A549 (cell line): Measurements from ENCODE around the gene MOV10L1. TPM values are rescaled to one million over a fixed set of nuclear protein-coding genes. Genes with fewer than 3 reads are reported as not detected.

Experiments used
- ATAC-seq, 2 experiments: fragments of 200-7000 bp in 1 of 2; fragments of >200 bp in 1 of 2; cut with Nextera tagmentation in 1 of 2; cut with Tn5 transposase in 1 of 2; 3 replicates each; pipeline versions ENCODE4 v1.8.0 to v1.9.1; 2018 to 2020; ENCODE audit warnings: mild to moderate bottlenecking in 1 of 2, moderate library complexity in 1 of 2
- CTCF ChIA-PET: fragments of 300-600 bp; sonication (Branson Sonifier 250); formaldehyde crosslinking; extraction: SDS; loops from one replicate; lab custom pipeline; 2021; ENCODE audit warnings: antibody characterized with exemption, inconsistent platforms; lab: Yijun Ruan, JAX
- POLR2A ChIA-PET: fragments of 350-600 bp; formaldehyde crosslinking; extraction: SDS; loops from one replicate; lab custom pipeline; 2021; ENCODE audit warnings: antibody characterized with exemption, inconsistent platforms; lab: Yijun Ruan, JAX
- DNase-seq, 2 experiments: peaks; one replicate each; pipeline versions ENCODE4 v3.0.0 to v3.0.0-alpha.2; 2011 to 2016; ENCODE audit warnings: low read depth in 1 of 2, low spot score in 1 of 2
- FAIRE-seq: peaks from 2 replicates; lab custom pipeline; 2011; peaks lifted over from hg19 to GRCh38; lab: Jason Lieb, UNC
- H3K27ac ChIP-seq, 2 experiments: fragments of >200 bp; sonication (Bioruptor Twin); formaldehyde crosslinking; 3 replicates each; pipeline ENCODE4 v1.5.1; 2016 to 2017
- H3K4me1 ChIP-seq: fragments of >200 bp; sonication (Bioruptor Twin); formaldehyde crosslinking; 3 replicates; pipeline ENCODE4 v1.6.1; 2016
- H3K4me2 ChIP-seq: fragments of >200 bp; sonication (Bioruptor Twin); formaldehyde crosslinking; 3 replicates; pipeline ENCODE4 v1.6.1; 2016
- H3K4me3 ChIP-seq: fragments of >200 bp; sonication (Bioruptor Twin); formaldehyde crosslinking; 3 replicates; pipeline ENCODE4 v1.5.1; 2016
- H3K9me3 ChIP-seq: fragments of >200 bp; sonication (Bioruptor Twin); formaldehyde crosslinking; 3 replicates; pipeline ENCODE4 v1.6.1; 2016
- ATOH8 ChIP-seq: fragments of 250-450 bp; sonication (Bioruptor Pico); IDR thresholded peaks from 2 replicates; pipeline ENCODE4 v1.5.0; 2020; ENCODE audit warnings: low read depth, mild to moderate bottlenecking, moderate library complexity
- BHLHE40 ChIP-seq: IDR thresholded peaks from 2 replicates; pipeline ENCODE4 v1.6.1; 2012; ENCODE audit warnings: low read depth, low read length, inconsistent platforms
- CBX8 ChIP-seq: fragments of 200-600 bp; sonication (generic); IDR thresholded peaks from 2 replicates; pipeline ENCODE4 v1.6.1; 2016
- CEBPB ChIP-seq, 2 experiments: fragments of >200 bp in 1 of 2; sonication (Bioruptor Twin) in 1 of 2; formaldehyde crosslinking in 1 of 2; IDR thresholded peaks; 2 replicates each; pipeline ENCODE4 v1.6.1; 2012 to 2016
- CHD2 ChIP-seq: fragments of 150-350 bp; IDR thresholded peaks from 2 replicates; pipeline ENCODE4 v1.6.1; 2014; ENCODE audit warnings: low read length; ENCODE audit not compliant: partially characterized antibody
- CTCF ChIP-seq: fragments of >200 bp; sonication (Bioruptor Twin); formaldehyde crosslinking; IDR thresholded peaks from 3 replicates; pipeline ENCODE4 v1.5.1; 2016
- E2F6 ChIP-seq: IDR thresholded peaks from 2 replicates; pipeline ENCODE4 v1.6.1; 2012; ENCODE audit warnings: low read depth, borderline replicate concordance
- EHF ChIP-seq: fragments of 250-450 bp; sonication (Bioruptor Pico); IDR thresholded peaks from 2 replicates; pipeline ENCODE4 v1.5.0; 2020; ENCODE audit warnings: mild to moderate bottlenecking
- EHMT2 ChIP-seq: fragments of 200-600 bp; sonication (generic); IDR thresholded peaks from 2 replicates; pipeline ENCODE4 v1.6.1; 2016; ENCODE audit warnings: antibody characterized with exemption, low read depth, mild to moderate bottlenecking, moderate library complexity
- ESRRA ChIP-seq: fragments of 150-350 bp; IDR thresholded peaks from 2 replicates; pipeline ENCODE4 v1.6.1; 2014; ENCODE audit warnings: mild to moderate bottlenecking, low read length, borderline replicate concordance
- JUN ChIP-seq, 2 experiments: fragments of >200 bp; sonication (Bioruptor Twin); formaldehyde crosslinking; IDR thresholded peaks; 2 replicates in 1 of 2; 3 replicates in 1 of 2; pipeline ENCODE4 v1.6.1; 2016 to 2017
- KDM1A ChIP-seq: fragments of 200-600 bp; sonication (generic); IDR thresholded peaks from 2 replicates; pipeline ENCODE4 v1.6.1; 2016; ENCODE audit warnings: low read depth, mild to moderate bottlenecking
- KDM5A ChIP-seq: fragments of 200-600 bp; sonication (generic); IDR thresholded peaks from 2 replicates; pipeline ENCODE4 v1.6.1; 2016; ENCODE audit warnings: antibody characterized with exemption, mild to moderate bottlenecking
- NFE2L2 ChIP-seq: fragments of 150-350 bp; conservative IDR thresholded peaks from 2 replicates; pipeline ENCODE4 v1.6.1; 2014; ENCODE audit warnings: low read length
- NR3C1 ChIP-seq: fragments of >200 bp; sonication (Bioruptor Twin); formaldehyde crosslinking; IDR thresholded peaks from 3 replicates; pipeline ENCODE4 v1.6.1; 2017
- PHF8 ChIP-seq: fragments of 200-600 bp; sonication (generic); IDR thresholded peaks from 2 replicates; pipeline ENCODE4 v1.6.1; 2016; ENCODE audit warnings: low read depth, mild to moderate bottlenecking, antibody characterized with exemption, moderate library complexity, borderline replicate concordance
- RAD21 ChIP-seq, 2 experiments: fragments of >200 bp in 1 of 2; sonication (Bioruptor Twin) in 1 of 2; formaldehyde crosslinking in 1 of 2; IDR thresholded peaks in 1 of 2; conservative IDR thresholded peaks in 1 of 2; 2 replicates in 1 of 2; 3 replicates in 1 of 2; pipeline ENCODE4 v1.6.1; 2012 to 2018; ENCODE audit warnings: inconsistent platforms in 1 of 2
- RARB ChIP-seq: fragments of 250-450 bp; sonication (Bioruptor Pico); IDR thresholded peaks from 2 replicates; pipeline ENCODE4 v1.8.0; 2021; ENCODE audit warnings: mild to moderate bottlenecking, moderate library complexity
- RNF2 ChIP-seq: fragments of 200-600 bp; sonication (generic); IDR thresholded peaks from 2 replicates; pipeline ENCODE4 v1.6.1; 2016; ENCODE audit warnings: low read depth, mild to moderate bottlenecking, antibody characterized with exemption, moderate library complexity, borderline replicate concordance
- SMC3 ChIP-seq: fragments of >200 bp; sonication (Bioruptor Twin); formaldehyde crosslinking; IDR thresholded peaks from 3 replicates; pipeline ENCODE4 v1.6.1; 2018; ENCODE audit warnings: inconsistent platforms
- WGBS: methylation state at CpG from one replicate; pipeline ENCODE4 v1.1.6; 2017; ENCODE audit errors: missing lambda C conversion rate; 5-methylcytosine and 5-hydroxymethylcytosine counted together
- polyA plus RNA-seq, 4 experiments: library from polyadenylated mRNA; depleted of rRNA in 3 of 4; stranded (reverse); fragments of >200 nt; fragmentation: RNase III in 1 of 4; extraction: RNeasy Plus Mini Kit Qiagen cat#74134 plus additional on column Dnase treatment in 1 of 4; gene quantifications; 2 replicates in 3 of 4; 3 replicates in 1 of 4; pipeline ENCODE4 v1.2.3, GENCODE V29; 2011 to 2017
- TF ChIP-seq, protein P1 (sequence below): fragments of 450-650 bp; IDR thresholded peaks from 2 replicates; pipeline ENCODE4 v1.6.1; 2014; ENCODE audit warnings: antibody characterized with exemption

The MOV10L1 gene
- polyA plus RNA-seq, 2 of the 4 experiments (the other 2 are of a cell fraction) = 0.04 TPM

GRCh38 chr22:50208939-50209892 is 119.4 kb downstream of the MOV10L1 start:
- ATAC-seq (peak; percentile 6 to 42; a peak in 5 of 6 replicates), DNase-seq (no peak), FAIRE-seq (no peak)
- Histone ChIP-seq H3K4me2 (no peak overlapping the region), H3K4me1 (no peaks in the 10 kb centered on the region), H3K4me3 (no peak overlapping the region), H3K27ac (no peak overlapping the region), H3K9me3 (no peaks in the 10 kb centered on the region)
- CTCF ChIA-PET = interaction anchor here (0.8 to 4.6 kb wide), 5 partner anchors 18 to 66 kb away, joined by 3 to 32 read pairs (median 4); no protein-coding TSS in a partner anchor
- WGBS = 64% methylated on average over 10 of the region's 31 CpGs
- TF ChIP-seq NFE2L2 = no peak
- no peak for TF ChIP-seq RNF2
- TF ChIP-seq BHLHE40 = no peak
- no peak for TF ChIP-seq CHD2
- no peak for TF ChIP-seq EHMT2
- no peak for TF ChIP-seq KDM1A
- POLR2A ChIA-PET = interaction anchor here (0.7 kb wide), 1 partner anchor 60 kb away, joined by 5 read pairs; no protein-coding TSS in a partner anchor

DNA sequence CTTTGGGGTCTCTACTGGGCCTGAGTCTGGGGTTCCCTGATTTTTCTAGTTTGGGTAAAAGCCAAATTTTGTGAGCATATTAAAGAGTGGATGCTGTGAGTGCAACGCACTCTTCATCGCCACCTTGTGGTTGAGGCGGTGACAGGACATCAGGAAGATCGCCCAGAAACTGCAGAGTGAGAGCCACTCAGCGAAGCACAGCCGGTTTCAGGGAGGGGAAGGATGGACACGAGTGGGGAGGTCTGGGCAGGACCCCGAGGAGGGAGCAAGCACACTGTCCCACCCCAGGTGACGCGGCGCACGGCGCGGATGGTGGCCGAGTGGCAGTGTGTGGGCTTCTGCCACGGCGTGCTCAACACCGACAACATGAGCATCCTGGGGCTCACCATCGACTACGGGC is 120.1 kb downstream of the MOV10L1 start:
- 58% methylated on average over 20 of the region's 20 CpGs for WGBS
- DNase-seq = peak; percentile 52 to 58
- H3K27ac ChIP-seq = no peak overlapping the region
- no peak for TF ChIP-seq JUN (IDR thresholded peaks at IDR 0.05)
- no peak for TF ChIP-seq PHF8
- no peak for TF ChIP-seq ATOH8 (CRISPR knock-in tag)
- no peak for TF ChIP-seq NR3C1
- no peak for TF ChIP-seq E2F6
- TF ChIP-seq CBX8 = no peak
- TF ChIP-seq KDM5A = no peak
- no peak for TF ChIP-seq NFE2L2
- no peak for TF ChIP-seq CEBPB (IDR thresholded peaks at IDR 0.05)
- no peak for TF ChIP-seq RARB (CRISPR knock-in tag)
- no peak for TF ChIP-seq ESRRA
- TF ChIP-seq CTCF = peak; percentile 66
- TF ChIP-seq, protein P1, sequence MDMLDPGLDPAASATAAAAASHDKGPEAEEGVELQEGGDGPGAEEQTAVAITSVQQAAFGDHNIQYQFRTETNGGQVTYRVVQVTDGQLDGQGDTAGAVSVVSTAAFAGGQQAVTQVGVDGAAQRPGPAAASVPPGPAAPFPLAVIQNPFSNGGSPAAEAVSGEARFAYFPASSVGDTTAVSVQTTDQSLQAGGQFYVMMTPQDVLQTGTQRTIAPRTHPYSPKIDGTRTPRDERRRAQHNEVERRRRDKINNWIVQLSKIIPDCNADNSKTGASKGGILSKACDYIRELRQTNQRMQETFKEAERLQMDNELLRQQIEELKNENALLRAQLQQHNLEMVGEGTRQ = no peak
- no peak for TF ChIP-seq EHF (CRISPR knock-in tag)
- TF ChIP-seq RAD21 (conservative IDR thresholded peaks at IDR 0.05 in 1 of 2, IDR thresholded peaks at IDR 0.05 in 1 of 2) = peak; percentile 54 to 56
- peak; percentile 63; the same call in 2 of the 3 replicates for TF ChIP-seq SMC3
- no peak overlapping the region for H3K4me2 ChIP-seq
- peak; percentile 77 to 78 for ATAC-seq
- ChIA-PET POLR2A (no interaction called here), CTCF (interaction anchor here (1.0 to 3.2 kb wide), 3 partner anchors 11 to 61 kb away, joined by 3 to 18 read pairs (median 3); no protein-coding TSS in a partner anchor)
- H3K4me3 ChIP-seq = no peak overlapping the region
- no peaks in the 10 kb centered on the region for H3K9me3 ChIP-seq
- no peak for FAIRE-seq
- H3K4me1 ChIP-seq = no peaks in the 10 kb centered on the region
